Lower leg skin (tissue), 3 donors: ENCODE measurements around the gene NHERF1.

Experiments used
- POLR2A ChIP-seq, 2 donors: fragments of 450-650 bp; IDR thresholded peaks; one replicate each; pipeline ENCODE4 v1.6.1; 2016 to 2017; ENCODE audit warnings: antibody characterized with exemption in 2 of 2, mild to moderate bottlenecking in 1 of 2, moderate library complexity in 1 of 2
- TF ChIP-seq, protein P1 (sequence below), 3 donors: fragments of 450-650 bp; IDR thresholded peaks; one replicate each; pipeline ENCODE4 v1.5.1; 2016; ENCODE audit warnings: antibody characterized with exemption in 3 of 3, mild to moderate bottlenecking in 3 of 3, moderate library complexity in 2 of 3

DNA sequence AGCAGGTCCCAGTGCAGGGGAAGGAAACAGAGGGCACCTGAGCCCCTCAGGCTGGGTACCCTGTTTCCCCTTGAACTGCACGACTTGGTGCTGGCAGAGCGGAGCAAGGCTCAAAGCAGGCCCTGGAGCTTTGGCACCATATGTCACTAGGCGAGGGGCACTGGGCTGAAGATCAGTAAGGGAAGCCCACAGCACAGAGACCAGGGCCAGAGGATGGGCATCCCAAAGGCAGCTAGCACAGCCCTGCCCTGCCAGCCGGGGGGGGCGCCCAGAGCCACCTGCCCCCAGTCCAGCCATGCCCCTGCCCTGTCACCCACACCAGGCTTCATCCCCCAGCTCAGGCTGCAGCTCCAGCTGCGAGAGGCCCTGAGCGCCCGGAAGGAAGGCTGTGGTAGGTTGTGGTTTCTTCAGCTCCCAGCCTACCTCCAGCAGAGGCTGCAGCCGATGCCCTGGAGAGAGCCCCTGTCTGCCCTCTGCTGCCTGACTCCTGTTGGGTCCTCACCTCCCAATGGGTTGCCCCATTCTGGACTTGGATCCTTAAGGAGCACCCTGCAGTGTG is 10.9 kb downstream of the NHERF1 start:
- TF ChIP-seq, protein P1, sequence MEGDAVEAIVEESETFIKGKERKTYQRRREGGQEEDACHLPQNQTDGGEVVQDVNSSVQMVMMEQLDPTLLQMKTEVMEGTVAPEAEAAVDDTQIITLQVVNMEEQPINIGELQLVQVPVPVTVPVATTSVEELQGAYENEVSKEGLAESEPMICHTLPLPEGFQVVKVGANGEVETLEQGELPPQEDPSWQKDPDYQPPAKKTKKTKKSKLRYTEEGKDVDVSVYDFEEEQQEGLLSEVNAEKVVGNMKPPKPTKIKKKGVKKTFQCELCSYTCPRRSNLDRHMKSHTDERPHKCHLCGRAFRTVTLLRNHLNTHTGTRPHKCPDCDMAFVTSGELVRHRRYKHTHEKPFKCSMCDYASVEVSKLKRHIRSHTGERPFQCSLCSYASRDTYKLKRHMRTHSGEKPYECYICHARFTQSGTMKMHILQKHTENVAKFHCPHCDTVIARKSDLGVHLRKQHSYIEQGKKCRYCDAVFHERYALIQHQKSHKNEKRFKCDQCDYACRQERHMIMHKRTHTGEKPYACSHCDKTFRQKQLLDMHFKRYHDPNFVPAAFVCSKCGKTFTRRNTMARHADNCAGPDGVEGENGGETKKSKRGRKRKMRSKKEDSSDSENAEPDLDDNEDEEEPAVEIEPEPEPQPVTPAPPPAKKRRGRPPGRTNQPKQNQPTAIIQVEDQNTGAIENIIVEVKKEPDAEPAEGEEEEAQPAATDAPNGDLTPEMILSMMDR (IDR thresholded peaks at IDR 0.05), result no peak
- no peak for TF ChIP-seq POLR2A (IDR thresholded peaks at IDR 0.05)
